ENCODE data around the gene RNF166.
A peak's percentile ranks its signal among the peaks of the same experiment; 100 is the strongest.

The RNF166 gene

GRCh38 chr16:88665570-88665969 lies 40.6 kb downstream of the RNF166 start:
- H3K4ac ChIP-seq (ENCODE audit: low read depth, low read length), result no peak overlapping the region
- H3K4me2 ChIP-seq (ENCODE audit: low read length), result no peak overlapping the region
- H2BK15ac ChIP-seq (replicated peaks; ENCODE audit: low read depth), result no peak overlapping the region
- H3K79me1 ChIP-seq (ENCODE audit: low read length), result peaks cover 4% of the 10 kb centered on the region
- H3K4me1 ChIP-seq (ENCODE audit: control insufficient read depth, low read depth, low read length), result peaks cover 2% of the 10 kb centered on the region
- no peaks in the 10 kb centered on the region for H3K27me3 ChIP-seq (ENCODE audit: insufficient read depth, low read length, poor library complexity)
- H2BK5ac ChIP-seq (ENCODE audit: low read length), result no peak overlapping the region
- DNase-seq, result no peak
- no peak overlapping the region for H2AK5ac ChIP-seq (ENCODE audit: low read length)
- no peaks in the 10 kb centered on the region for H3K36me3 ChIP-seq (ENCODE audit: control insufficient read depth, insufficient read depth, low read length)
- no peak overlapping the region for H3K9ac ChIP-seq (ENCODE audit: low read length)
- H4K8ac ChIP-seq (ENCODE audit: low read depth, low read length), result no peak overlapping the region
- no CpG with 5 or more reads among the region's 3 CpGs for WGBS (ENCODE audit: extremely low coverage, insufficient coverage, low lambda C conversion rate)
- H3K56ac ChIP-seq (ENCODE audit: low read length), result no peak overlapping the region
- peaks cover 17% of the 10 kb centered on the region for H3K79me2 ChIP-seq (ENCODE audit: control insufficient read depth, insufficient read depth, low read length)
- no peak overlapping the region for H3K27ac ChIP-seq (ENCODE audit: low read depth, low read length)
- H2BK120ac ChIP-seq (ENCODE audit: low read depth, low read length), result no peak overlapping the region
- no peak overlapping the region for H3K23ac ChIP-seq (ENCODE audit: low read length)
- no peak overlapping the region for H3K4me3 ChIP-seq (ENCODE audit: low read length)
- no peak overlapping the region for H3K18ac ChIP-seq (ENCODE audit: low read length)
- H4K5ac ChIP-seq (ENCODE audit: low read length), result no peak overlapping the region

GRCh38 chr16:88665148-88665547 lies 41.1 kb downstream of the RNF166 start:
- no peak for DNase-seq
- Histone ChIP-seq H3K23ac (ENCODE audit: low read length) (no peak overlapping the region), H2BK15ac (replicated peaks; ENCODE audit: low read depth) (no peak overlapping the region), H2BK5ac (ENCODE audit: low read length) (no peak overlapping the region), H3K4me3 (ENCODE audit: low read length) (no peak overlapping the region), H4K8ac (ENCODE audit: low read depth, low read length) (no peak overlapping the region), H3K56ac (ENCODE audit: low read length) (no peak overlapping the region), H3K4me2 (ENCODE audit: low read length) (no peak overlapping the region), H3K79me2 (ENCODE audit: control insufficient read depth, insufficient read depth, low read length) (peaks cover 18% of the 10 kb centered on the region), H3K4ac (ENCODE audit: low read depth, low read length) (no peak overlapping the region), H3K36me3 (ENCODE audit: control insufficient read depth, insufficient read depth, low read length) (no peaks in the 10 kb centered on the region), H3K18ac (ENCODE audit: low read length) (no peak overlapping the region), H3K4me1 (ENCODE audit: control insufficient read depth, low read depth, low read length) (peaks cover 2% of the 10 kb centered on the region), H2AK5ac (ENCODE audit: low read length) (no peak overlapping the region), H2BK120ac (ENCODE audit: low read depth, low read length) (no peak overlapping the region), H3K27me3 (ENCODE audit: insufficient read depth, low read length, poor library complexity) (no peaks in the 10 kb centered on the region), H3K79me1 (ENCODE audit: low read length) (peaks cover 4% of the 10 kb centered on the region), H3K9ac (ENCODE audit: low read length) (no peak overlapping the region), H4K5ac (ENCODE audit: low read length) (no peak overlapping the region), H3K27ac (ENCODE audit: low read depth, low read length) (no peak overlapping the region)
- WGBS (ENCODE audit: extremely low coverage, insufficient coverage, low lambda C conversion rate), result no CpG with 5 or more reads among the region's 4 CpGs

- Histone ChIP-seq H3K4me3 (ENCODE audit: low read length) (peak within 1 kb of the TSS; percentile 86), H3K79me1 (ENCODE audit: low read length) (peaks cover 15% of the 10 kb centered on the region), H2BK15ac (replicated peaks; ENCODE audit: low read depth) (no peak within 1 kb of the TSS), H3K27ac (ENCODE audit: low read depth, low read length) (peak within 1 kb of the TSS; percentile 68), H4K5ac (ENCODE audit: low read length) (no peak within 1 kb of the TSS), H3K56ac (ENCODE audit: low read length) (peak within 1 kb of the TSS; percentile 98), H3K4me1 (ENCODE audit: control insufficient read depth, low read depth, low read length) (peaks cover 2% of the 10 kb centered on the region), H3K79me2 (ENCODE audit: control insufficient read depth, insufficient read depth, low read length) (peaks cover 31% of the 10 kb centered on the region), H2BK120ac (ENCODE audit: low read depth, low read length) (no peak within 1 kb of the TSS), H2AK5ac (ENCODE audit: low read length) (no peak within 1 kb of the TSS), H3K18ac (ENCODE audit: low read length) (peak within 1 kb of the TSS; percentile 75), H3K23ac (ENCODE audit: low read length) (peak within 1 kb of the TSS; percentile 87), H3K4me2 (ENCODE audit: low read length) (peak within 1 kb of the TSS; percentile 76), H3K9ac (ENCODE audit: low read length) (peak within 1 kb of the TSS; percentile 96), H4K8ac (ENCODE audit: low read depth, low read length) (no peak within 1 kb of the TSS), H3K27me3 (ENCODE audit: insufficient read depth, low read length, poor library complexity) (no peaks in the 10 kb centered on the region), H2BK5ac (ENCODE audit: low read length) (peak within 1 kb of the TSS; percentile 88), H3K36me3 (ENCODE audit: control insufficient read depth, insufficient read depth, low read length) (no peaks in the 10 kb centered on the region), H3K4ac (ENCODE audit: low read depth, low read length) (peak within 1 kb of the TSS; percentile 75)
- DNase-seq, result peak; percentile 99
- no CpG with 5 or more reads among the region's 88 CpGs for WGBS (ENCODE audit: extremely low coverage, insufficient coverage, low lambda C conversion rate)
Measured at GRCh38 chr16:88662843-88663606, 43.2 kb downstream of the RNF166 start, which contains the start of gene MVD. Gene MVD, minus strand, starts transcription at chr16:88663091. Its CDS starts 11 bp downstream, at chr16:88663080.

DNA sequence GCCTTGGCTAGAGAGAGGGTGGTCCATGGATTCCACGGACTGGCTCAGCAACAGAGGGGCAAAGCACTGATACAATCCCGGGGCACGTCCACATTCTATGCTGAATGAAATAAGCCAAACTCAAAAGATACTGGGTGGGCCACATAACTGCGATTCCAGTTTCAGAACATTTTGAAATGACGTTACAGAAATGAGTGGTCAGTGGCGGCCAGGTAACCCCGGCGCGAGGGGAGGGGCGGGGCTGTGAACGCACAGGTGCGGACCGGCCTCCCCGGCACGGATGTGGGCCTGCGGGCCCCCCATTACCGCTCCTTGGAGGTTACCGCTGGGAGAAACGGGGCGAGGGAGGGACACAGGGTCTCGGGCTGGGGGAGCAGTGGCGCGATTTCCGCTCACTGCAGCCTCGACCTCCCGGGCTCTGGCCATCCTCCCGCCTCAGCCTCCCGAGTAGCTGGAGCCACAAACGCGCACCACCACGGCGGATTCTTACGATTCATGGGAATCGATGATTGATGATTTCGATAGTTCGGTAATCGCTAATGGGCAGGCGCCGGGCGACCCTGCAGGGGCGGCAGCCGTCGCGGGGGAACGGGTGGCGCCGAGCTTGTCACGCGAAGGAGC lies 43.9 kb downstream of the RNF166 start:
- Histone ChIP-seq H3K27me3 (ENCODE audit: insufficient read depth, low read length, poor library complexity) (no peaks in the 10 kb centered on the region), H3K79me1 (ENCODE audit: low read length) (peaks cover 15% of the 10 kb centered on the region), H3K4me1 (ENCODE audit: control insufficient read depth, low read depth, low read length) (peaks cover 2% of the 10 kb centered on the region), H2AK5ac (ENCODE audit: low read length) (no peak overlapping the region), H3K4me2 (ENCODE audit: low read length) (peak overlapping the region; percentile 76), H3K18ac (ENCODE audit: low read length) (peak overlapping the region; percentile 23), H3K27ac (ENCODE audit: low read depth, low read length) (peak overlapping the region; percentile 68), H2BK5ac (ENCODE audit: low read length) (no peak overlapping the region), H4K5ac (ENCODE audit: low read length) (no peak overlapping the region), H2BK120ac (ENCODE audit: low read depth, low read length) (no peak overlapping the region), H3K4ac (ENCODE audit: low read depth, low read length) (no peak overlapping the region), H4K8ac (ENCODE audit: low read depth, low read length) (no peak overlapping the region), H3K4me3 (ENCODE audit: low read length) (peak overlapping the region; percentile 71), H3K56ac (ENCODE audit: low read length) (peak overlapping the region; percentile 92), H3K23ac (ENCODE audit: low read length) (peak overlapping the region; percentile 59), H3K79me2 (ENCODE audit: control insufficient read depth, insufficient read depth, low read length) (peaks cover 31% of the 10 kb centered on the region), H3K36me3 (ENCODE audit: control insufficient read depth, insufficient read depth, low read length) (peaks cover 2% of the 10 kb centered on the region), H3K9ac (ENCODE audit: low read length) (peak overlapping the region; percentile 74), H2BK15ac (replicated peaks; ENCODE audit: low read depth) (no peak overlapping the region)
- WGBS (ENCODE audit: extremely low coverage, insufficient coverage, low lambda C conversion rate), result no CpG with 5 or more reads among the region's 49 CpGs
- peak; percentile 11 for DNase-seq

DNA sequence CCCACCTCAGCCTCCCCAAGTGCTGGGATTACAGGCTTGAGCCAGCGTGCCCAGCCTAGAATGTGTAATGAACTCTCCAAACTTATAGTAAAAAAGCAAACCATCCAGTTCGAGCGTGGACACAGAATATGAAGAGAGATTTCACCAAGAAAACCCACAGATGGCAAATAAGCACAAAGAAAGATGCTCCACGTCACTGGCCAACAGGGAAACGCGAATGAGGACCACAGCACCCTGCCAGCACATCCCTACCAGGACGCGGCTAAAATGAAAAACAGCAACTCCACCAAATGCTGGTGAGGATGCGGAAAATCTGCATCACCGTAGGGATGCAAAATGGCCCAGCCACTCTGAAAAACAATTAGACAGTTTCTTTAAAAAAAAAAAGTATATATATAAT lies 44.7 kb downstream of the RNF166 start:
- H3K27me3 ChIP-seq (ENCODE audit: insufficient read depth, low read length, poor library complexity), result no peaks in the 10 kb centered on the region
- peaks cover 15% of the 10 kb centered on the region for H3K79me1 ChIP-seq (ENCODE audit: low read length)
- no peak overlapping the region for H3K23ac ChIP-seq (ENCODE audit: low read length)
- no peak overlapping the region for H4K8ac ChIP-seq (ENCODE audit: low read depth, low read length)
- no peak overlapping the region for H4K5ac ChIP-seq (ENCODE audit: low read length)
- peaks cover 31% of the 10 kb centered on the region for H3K79me2 ChIP-seq (ENCODE audit: control insufficient read depth, insufficient read depth, low read length)
- H3K9ac ChIP-seq (ENCODE audit: low read length), result peak overlapping the region; percentile 47
- DNase-seq, result no peak
- H3K56ac ChIP-seq (ENCODE audit: low read length), result peak overlapping the region; percentile 34
- H3K4me1 ChIP-seq (ENCODE audit: control insufficient read depth, low read depth, low read length), result peaks cover 2% of the 10 kb centered on the region
- H3K27ac ChIP-seq (ENCODE audit: low read depth, low read length), result no peak overlapping the region
- H2BK15ac ChIP-seq (replicated peaks; ENCODE audit: low read depth), result no peak overlapping the region
- H3K18ac ChIP-seq (ENCODE audit: low read length), result no peak overlapping the region
- peak overlapping the region; percentile 38 for H3K4me2 ChIP-seq (ENCODE audit: low read length)
- H3K36me3 ChIP-seq (ENCODE audit: control insufficient read depth, insufficient read depth, low read length), result peaks cover 2% of the 10 kb centered on the region
- WGBS (ENCODE audit: extremely low coverage, insufficient coverage, low lambda C conversion rate), result no CpG with 5 or more reads among the region's 10 CpGs
- H3K4me3 ChIP-seq (ENCODE audit: low read length), result no peak overlapping the region
- H2BK5ac ChIP-seq (ENCODE audit: low read length), result no peak overlapping the region
- no peak overlapping the region for H3K4ac ChIP-seq (ENCODE audit: low read depth, low read length)
- H2BK120ac ChIP-seq (ENCODE audit: low read depth, low read length), result no peak overlapping the region
- no peak overlapping the region for H2AK5ac ChIP-seq (ENCODE audit: low read length)
